Erythroblast (primary cell): Measurements from ENCODE around the gene SLC22A16.

Experiments used
- GATA1 ChIP-seq: IDR thresholded peaks from 2 replicates; pipeline ENCODE4 v1.6.1; 2011; ENCODE audit warnings: low read depth, mild to moderate bottlenecking, control low read depth, low read length, moderate library complexity
- POLR2A ChIP-seq: IDR thresholded peaks from 2 replicates; pipeline ENCODE4 v1.6.1; 2011; ENCODE audit warnings: mild to moderate bottlenecking, low read length

DNA sequence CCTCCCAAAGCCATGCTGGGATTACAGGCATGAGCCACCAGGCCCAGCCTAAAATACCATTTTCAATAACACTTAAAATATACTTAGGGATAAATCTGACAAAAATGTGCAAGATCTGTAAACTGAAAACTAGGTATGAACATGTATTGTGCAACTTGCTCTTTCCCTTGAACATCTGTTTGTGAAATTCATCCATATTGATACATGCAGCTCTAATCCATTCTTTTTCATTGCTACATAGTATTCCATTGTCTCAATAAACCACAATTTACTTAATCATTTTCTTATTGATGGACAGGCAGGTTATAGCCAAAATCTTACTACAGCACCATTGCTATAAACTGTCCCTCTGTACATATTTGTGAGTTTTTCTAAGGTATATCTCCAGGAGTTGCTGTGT, 4.7 kb upstream of the SLC22A16 start:
- TF ChIP-seq POLR2A: no peak
- TF ChIP-seq GATA1: no peak
